Adipocyte (in vitro differentiated cells): ENCODE data around the gene CLTRN.
"Not testable (repeated sequence)": the region's sequence is repeated elsewhere in the genome, so short reads cannot be mapped to it uniquely, and the experiment has no call there.

Source experiments
- DNase-seq: peaks from one replicate; pipeline ENCODE4 v3.0.0-alpha.2; 2015; ENCODE audit warnings: low read depth
- H3K27me3 ChIP-seq: replicated peaks from 2 replicates; pipeline ENCODE4 v1.7.0; 2013; ENCODE audit warnings: mild to moderate bottlenecking, low read length, moderate library complexity; ENCODE audit not compliant: control insufficient read depth, insufficient read depth
- H3K36me3 ChIP-seq: 2 replicates; pipeline ENCODE4 v1.7.0; 2013; ENCODE audit warnings: low read length, mild to moderate bottlenecking, moderate library complexity; ENCODE audit not compliant: control insufficient read depth, insufficient read depth, severe bottlenecking
- H3K4me1 ChIP-seq: 2 replicates; pipeline ENCODE4 v1.7.0; 2013; ENCODE audit warnings: mild to moderate bottlenecking, low read length, moderate library complexity; ENCODE audit not compliant: control insufficient read depth, insufficient read depth
- H3K4me3 ChIP-seq: 2 replicates; pipeline ENCODE4 v1.7.0; 2013; ENCODE audit warnings: mild to moderate bottlenecking, low read length, moderate library complexity
- H3K9ac ChIP-seq: 2 replicates; pipeline ENCODE4 v1.7.0; 2013; ENCODE audit warnings: mild to moderate bottlenecking, low read length, moderate library complexity
- H3K9me3 ChIP-seq: 2 replicates; pipeline ENCODE4 v1.7.0; 2013; ENCODE audit warnings: mild to moderate bottlenecking, low read length, moderate library complexity; ENCODE audit not compliant: control insufficient read depth

CLTRN gene

DNA sequence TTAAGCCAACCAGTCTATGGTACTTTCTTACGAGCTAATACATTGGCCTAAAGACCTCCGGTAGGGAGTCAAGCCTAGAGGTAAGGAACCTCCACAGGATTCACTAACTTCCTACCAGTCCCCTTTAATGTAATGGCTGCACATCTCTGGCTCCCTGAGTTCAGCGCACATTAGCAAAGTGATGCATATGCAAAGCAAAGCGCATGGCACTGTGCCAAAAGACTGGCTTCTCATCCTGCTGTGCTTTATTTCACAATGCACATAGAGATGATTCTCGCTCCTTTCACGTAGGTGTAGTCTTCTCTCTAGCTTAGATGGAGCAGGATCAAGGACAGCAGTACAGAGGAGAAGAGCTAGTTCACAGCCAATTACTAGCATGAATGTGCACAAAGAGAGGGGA, 14.6 kb upstream of the CLTRN start:
- no peak for DNase-seq
- H3K9ac ChIP-seq, result no peak overlapping the region
- H3K4me3 ChIP-seq, result no peak overlapping the region
- H3K27me3 ChIP-seq, result no peaks in the 10 kb centered on the region
- H3K4me1 ChIP-seq, result peaks cover 28% of the 10 kb centered on the region
- no peaks in the 10 kb centered on the region for H3K9me3 ChIP-seq
- H3K36me3 ChIP-seq, result peaks cover 23% of the 10 kb centered on the region

DNA sequence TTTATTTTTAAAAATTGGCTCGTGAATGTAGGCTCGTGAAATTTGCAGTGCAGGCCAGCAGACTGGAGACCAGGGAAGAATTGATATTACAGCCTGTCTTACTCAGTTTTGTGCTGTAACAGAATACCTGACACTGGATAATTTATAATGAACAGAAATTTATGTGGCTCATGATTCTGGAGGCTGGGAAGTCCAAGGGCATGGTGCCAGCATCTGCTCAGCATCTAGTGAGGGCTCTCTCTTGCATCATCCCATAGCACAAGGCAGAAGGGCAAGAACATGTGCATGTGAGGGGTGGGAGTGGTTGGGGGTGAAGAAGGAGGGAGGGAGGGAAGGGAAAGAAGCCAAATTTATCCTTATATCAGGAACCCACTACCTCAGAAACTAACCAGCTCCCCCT, 13.7 kb upstream of the CLTRN start:
- Histone ChIP-seq H3K4me1 (peaks cover 33% of the 10 kb centered on the region), H3K4me3 (peak overlapping the region; percentile 18), H3K9me3 (no peaks in the 10 kb centered on the region), H3K36me3 (peaks cover 23% of the 10 kb centered on the region), H3K27me3 (no peaks in the 10 kb centered on the region), H3K9ac (no peak overlapping the region)
- DNase-seq, result no peak

GRCh38 chrX:15676886-15677285, 12.3 kb upstream of the CLTRN start:
- Histone ChIP-seq H3K4me3 (peak overlapping the region; percentile 91), H3K9ac (peak overlapping the region; percentile 90), H3K36me3 (peaks cover 18% of the 10 kb centered on the region), H3K4me1 (peaks cover 33% of the 10 kb centered on the region), H3K27me3 (no peaks in the 10 kb centered on the region), H3K9me3 (no peaks in the 10 kb centered on the region)
- no peak for DNase-seq

DNA sequence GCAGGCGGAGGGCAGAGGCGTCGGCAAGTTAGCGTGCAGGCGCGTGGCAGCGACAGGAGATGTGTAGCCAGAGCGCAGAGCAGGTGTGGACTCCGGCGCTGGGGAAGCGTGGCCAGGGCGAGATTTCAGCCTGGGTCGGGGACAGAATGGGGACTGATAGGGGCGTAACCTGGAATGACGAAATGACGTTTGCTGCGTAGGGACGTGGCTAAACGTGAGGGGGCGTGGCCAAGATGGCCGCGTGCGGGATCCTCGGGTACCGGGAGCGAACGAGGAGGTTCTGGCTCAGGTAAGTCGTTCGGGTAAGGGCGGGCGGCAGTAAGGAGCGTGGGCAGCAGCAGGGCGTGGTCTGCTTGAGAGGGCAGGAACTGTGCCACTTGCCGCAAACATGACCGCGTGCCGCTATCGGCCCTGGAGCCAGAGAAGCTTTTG, 10.9 kb upstream of the CLTRN start:
- peak; percentile 94 for DNase-seq
- no peaks in the 10 kb centered on the region for H3K27me3 ChIP-seq
- H3K9me3 ChIP-seq, result no peaks in the 10 kb centered on the region
- peak overlapping the region; percentile 90 for H3K9ac ChIP-seq
- H3K4me3 ChIP-seq, result peak overlapping the region; percentile 91
- peaks cover 6% of the 10 kb centered on the region for H3K36me3 ChIP-seq
- H3K4me1 ChIP-seq, result peaks cover 26% of the 10 kb centered on the region

DNA sequence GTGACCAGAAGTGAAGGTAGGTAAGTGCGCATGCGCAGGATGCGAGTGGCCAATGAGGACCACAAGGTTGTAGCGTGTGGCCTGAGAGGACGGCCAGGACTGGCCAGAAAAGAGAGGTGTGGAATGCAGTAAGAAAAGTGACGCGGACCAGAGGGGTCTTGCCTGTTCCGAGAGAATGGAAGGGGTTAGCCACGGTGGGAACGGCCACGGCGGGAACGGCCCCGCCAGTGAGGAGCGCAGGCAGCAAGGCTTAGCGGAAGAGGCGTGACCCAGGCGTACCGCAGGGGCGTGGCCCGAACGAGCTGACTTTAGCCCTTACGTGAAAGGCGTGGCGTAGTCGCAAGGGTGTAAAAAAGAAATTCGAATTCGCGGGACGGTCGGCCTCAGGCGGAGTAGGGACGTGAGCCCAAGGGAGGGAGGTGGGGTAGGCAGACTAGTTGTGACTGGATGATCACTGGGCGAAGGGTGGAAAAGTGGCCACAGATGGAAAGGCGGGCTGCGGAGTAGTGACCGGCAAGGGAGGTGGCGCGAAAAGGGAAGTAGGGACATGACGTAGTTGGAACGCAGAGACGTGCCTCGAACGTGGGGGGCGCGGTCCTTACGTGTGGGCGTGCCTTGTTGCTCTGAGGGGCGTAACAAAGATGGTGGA, 10.4 kb upstream of the CLTRN start:
- H3K9me3 ChIP-seq, result no peaks in the 10 kb centered on the region
- H3K4me3 ChIP-seq, result peak overlapping the region; percentile 91

DNA sequence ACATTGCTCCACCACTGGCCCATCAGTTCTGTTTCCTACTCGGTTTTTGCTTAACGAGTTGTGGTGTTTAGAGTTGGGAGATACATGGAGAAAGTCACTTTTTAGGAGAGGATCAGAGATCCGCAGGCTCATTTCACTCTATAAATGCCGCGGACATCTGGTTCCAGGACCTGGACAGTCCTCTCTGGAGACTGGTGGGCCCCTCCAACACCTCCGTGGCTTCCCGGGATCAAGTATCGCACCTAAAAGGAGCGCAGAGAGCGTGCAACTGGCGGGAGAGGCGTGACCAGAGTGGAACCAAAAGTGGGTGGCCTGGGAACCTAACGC, 9.9 kb upstream of the CLTRN start:
- Histone ChIP-seq H3K4me3 (peak overlapping the region; percentile 91), H3K4me1 (peaks cover 26% of the 10 kb centered on the region), H3K9ac (peak overlapping the region; percentile 90), H3K9me3 (no peaks in the 10 kb centered on the region), H3K27me3 (no peaks in the 10 kb centered on the region), H3K36me3 (peaks cover 6% of the 10 kb centered on the region)
- DNase-seq, result no peak

More for the DNA sequence above, 10.4 kb upstream of the CLTRN start:
- DNase-seq, result peak; percentile 99
- peak overlapping the region; percentile 90 for H3K9ac ChIP-seq
- peaks cover 26% of the 10 kb centered on the region for H3K4me1 ChIP-seq
- peaks cover 6% of the 10 kb centered on the region for H3K36me3 ChIP-seq
- H3K27me3 ChIP-seq, result no peaks in the 10 kb centered on the region

GRCh38 chrX:15673970-15674369, 9.4 kb upstream of the CLTRN start:
- Histone ChIP-seq H3K9ac (peak overlapping the region; percentile 90), H3K9me3 (no peaks in the 10 kb centered on the region), H3K4me3 (peak overlapping the region; percentile 91), H3K4me1 (peaks cover 26% of the 10 kb centered on the region), H3K27me3 (peaks cover 5% of the 10 kb centered on the region), H3K36me3 (peaks cover 2% of the 10 kb centered on the region)
- no peak for DNase-seq

DNA sequence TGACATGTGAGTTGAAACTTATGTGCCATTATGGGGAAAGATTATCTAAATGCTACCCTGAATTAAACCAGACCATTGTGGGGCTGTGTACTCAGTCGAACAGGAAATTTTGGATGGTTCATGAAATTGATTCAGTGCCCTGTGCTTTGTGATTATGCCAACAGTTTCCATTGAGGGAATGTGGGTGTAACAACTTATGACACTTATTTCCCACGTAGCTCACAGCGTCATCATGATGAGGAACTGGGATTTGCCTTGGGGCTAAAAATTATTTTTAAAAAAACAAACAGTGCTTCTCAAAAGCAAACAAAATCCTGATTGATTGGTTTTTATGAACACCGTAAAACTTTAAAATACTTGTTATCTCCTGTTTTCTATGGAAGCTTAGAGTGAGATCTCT, 8.3 kb upstream of the CLTRN start:
- DNase-seq, result no peak

GRCh38 chrX:15663439-15663838, 1.2 kb downstream of the CLTRN start:
- Histone ChIP-seq H3K4me1 (no peaks in the 10 kb centered on the region), H3K9ac (no peak overlapping the region), H3K27me3 (peaks cover 59% of the 10 kb centered on the region), H3K36me3 (no peaks in the 10 kb centered on the region), H3K4me3 (no peak overlapping the region), H3K9me3 (peaks cover 3% of the 10 kb centered on the region)
- DNase-seq, result no peak

More for the DNA sequence above, 8.3 kb upstream of the CLTRN start:
- Histone ChIP-seq H3K9ac (no peak overlapping the region), H3K4me3 (no peak overlapping the region), H3K36me3 (no peaks in the 10 kb centered on the region), H3K4me1 (peaks cover 24% of the 10 kb centered on the region), H3K9me3 (no peaks in the 10 kb centered on the region), H3K27me3 (peaks cover 8% of the 10 kb centered on the region)

- not testable (repeated sequence) for H3K4me3 ChIP-seq, H3K36me3 ChIP-seq, H3K9ac ChIP-seq, H3K4me1 ChIP-seq, DNase-seq, H3K9me3 ChIP-seq
- H3K27me3 ChIP-seq, result peaks cover 27% of the 10 kb centered on the region
Measured at GRCh38 chrX:15654804-15655203, 9.8 kb downstream of the CLTRN start.

DNA sequence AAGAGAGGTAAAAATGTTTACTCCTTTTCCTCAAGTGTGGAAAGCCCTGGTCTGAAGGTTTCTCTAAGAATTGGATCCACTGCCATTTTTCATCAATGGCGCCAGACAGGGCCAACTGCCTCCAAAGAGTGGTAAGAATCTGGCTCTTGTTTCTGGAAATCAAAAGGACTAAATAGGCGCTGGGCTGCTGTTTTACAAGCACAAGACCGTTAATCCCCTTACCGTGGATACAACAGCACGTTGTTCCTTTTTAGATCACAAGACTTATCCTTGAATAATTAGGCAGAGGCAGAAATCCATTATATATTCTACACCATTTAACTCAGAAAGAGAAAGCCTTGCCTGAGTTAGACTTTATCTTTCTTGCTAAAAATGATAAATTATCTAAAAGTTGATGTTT, 10.6 kb downstream of the CLTRN start:
- Histone ChIP-seq H3K4me1 (no peaks in the 10 kb centered on the region), H3K27me3 (peaks cover 23% of the 10 kb centered on the region), H3K9me3 (no peaks in the 10 kb centered on the region), H3K4me3 (no peak overlapping the region), H3K36me3 (no peaks in the 10 kb centered on the region), H3K9ac (no peak overlapping the region)
- no peak for DNase-seq

DNA sequence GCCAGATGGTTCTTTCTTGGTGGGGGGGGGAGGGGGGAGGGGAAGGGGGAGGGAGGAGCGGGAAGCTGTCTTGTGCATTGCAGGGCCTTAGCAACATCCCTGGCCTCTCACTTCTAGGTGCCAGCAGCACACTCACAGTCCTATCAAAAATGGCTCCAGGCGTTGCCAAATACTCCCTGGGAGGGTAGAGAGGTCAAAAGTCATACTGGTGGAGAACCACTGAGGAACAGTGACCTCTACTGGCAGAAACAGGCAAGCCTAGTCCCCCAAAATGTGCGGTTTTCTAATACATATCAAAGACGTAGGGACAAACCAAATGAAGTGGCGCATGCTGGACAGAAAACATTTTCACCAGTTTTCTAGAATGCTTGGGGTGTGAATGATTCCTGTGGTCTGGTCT, 17.1 kb downstream of the CLTRN start:
- not testable (repeated sequence) for H3K4me1 ChIP-seq, DNase-seq, H3K9ac ChIP-seq, H3K9me3 ChIP-seq, H3K36me3 ChIP-seq, H3K4me3 ChIP-seq
- peaks cover 15% of the 10 kb centered on the region for H3K27me3 ChIP-seq
